Activated CD4-positive, alpha-beta T cell treated with anti-CD3 and anti-CD28 coated beads for 24 hours (primary cell): ENCODE measurements around the gene ZNF587B.
A peak's percentile ranks its signal among the peaks of the same experiment; 100 is the strongest.
"Not testable (repeated sequence)": the region's sequence is repeated elsewhere in the genome, so short reads cannot be mapped to it uniquely, and the experiment has no call there.

Experiments
- DNase-seq, 2 donors: peaks; one replicate each; pipeline ENCODE4 v3.0.0-alpha.2; 2020; ENCODE audit warnings: low read depth in 2 of 2

Gene ZNF587B

GRCh38 chr19:57870225-57870624, 40.1 kb downstream of the ZNF587B start:
- no peak for DNase-seq

DNA sequence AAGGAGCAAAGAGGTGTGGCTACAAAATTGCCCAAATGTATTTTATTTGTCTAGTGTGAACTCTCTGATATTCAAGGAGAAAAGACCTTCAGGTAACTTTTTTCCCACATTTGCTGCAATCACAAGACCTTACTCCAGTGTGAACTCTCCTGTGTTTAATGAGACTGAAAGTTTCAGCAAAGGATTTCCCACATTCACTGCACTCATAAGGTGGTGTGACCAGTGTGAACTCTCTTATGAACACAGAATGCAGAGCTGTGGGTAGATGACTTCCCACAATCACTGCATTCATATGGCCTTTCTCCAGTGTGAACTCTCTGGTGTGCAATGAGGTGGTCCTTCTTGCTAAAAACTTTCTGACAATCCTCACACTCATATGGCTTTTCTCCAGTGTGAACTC, 42.4 kb downstream of the ZNF587B start:
- DNase-seq = no peak

DNA sequence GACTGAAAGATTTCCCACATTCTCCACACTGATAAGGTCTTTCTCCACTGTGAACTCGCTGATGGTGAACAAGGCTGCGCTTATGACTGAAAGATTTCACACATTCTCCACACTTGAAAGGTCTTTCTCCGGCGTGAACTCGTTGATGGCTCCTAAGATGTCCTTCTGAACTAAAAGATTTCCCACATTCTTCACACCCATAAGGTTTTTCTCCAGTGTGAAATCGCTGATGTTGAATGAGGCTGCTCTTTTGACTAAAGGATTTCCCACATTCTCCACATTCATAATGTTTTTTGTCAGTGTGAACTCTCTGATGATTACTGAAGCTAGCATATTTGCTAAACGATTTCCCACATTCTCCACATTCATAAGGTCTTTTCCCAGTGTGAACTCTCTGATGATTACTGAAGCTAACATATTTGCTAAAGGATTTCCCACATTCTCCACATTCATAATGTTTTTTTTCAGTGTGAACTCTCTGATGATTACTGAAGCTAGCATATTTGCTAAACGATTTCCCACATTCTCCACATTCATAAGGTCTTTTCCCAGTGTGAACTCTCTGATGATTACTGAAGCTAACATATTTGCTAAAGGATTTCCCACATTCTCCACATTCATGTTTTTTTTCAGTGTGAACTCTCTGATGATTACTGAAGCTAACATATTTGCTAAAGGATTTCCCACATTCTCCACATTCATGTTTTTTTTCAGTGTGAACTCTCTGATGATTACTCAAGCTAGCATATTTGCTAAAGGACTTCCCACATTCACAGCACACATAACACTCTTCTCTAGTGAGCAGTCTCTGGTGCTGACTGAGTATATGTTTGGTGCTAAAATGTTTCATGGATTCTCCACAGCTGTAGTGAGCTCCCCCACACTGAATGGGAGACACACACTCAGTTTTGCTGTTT, 44.0 kb downstream of the ZNF587B start:
- not testable (repeated sequence) for DNase-seq

- DNase-seq = no peak
Measured at GRCh38 chr19:57886046-57886445, 55.9 kb downstream of the ZNF587B start.

GRCh38 chr19:57887195-57887941, 57.3 kb downstream of the ZNF587B start:
- no peak for DNase-seq

- DNase-seq = no peak
Measured at GRCh38 chr19:57888107-57888559, 58.0 kb downstream of the ZNF587B start.

GRCh38 chr19:57888560-57889231, 58.6 kb downstream of the ZNF587B start, which contains the start of gene ZNF814:
ZNF814 (minus strand) TSS chr19:57889037; CDS start chr19:57888802, 235 bp downstream.
- peak; percentile 58 to 70 for DNase-seq

DNA sequence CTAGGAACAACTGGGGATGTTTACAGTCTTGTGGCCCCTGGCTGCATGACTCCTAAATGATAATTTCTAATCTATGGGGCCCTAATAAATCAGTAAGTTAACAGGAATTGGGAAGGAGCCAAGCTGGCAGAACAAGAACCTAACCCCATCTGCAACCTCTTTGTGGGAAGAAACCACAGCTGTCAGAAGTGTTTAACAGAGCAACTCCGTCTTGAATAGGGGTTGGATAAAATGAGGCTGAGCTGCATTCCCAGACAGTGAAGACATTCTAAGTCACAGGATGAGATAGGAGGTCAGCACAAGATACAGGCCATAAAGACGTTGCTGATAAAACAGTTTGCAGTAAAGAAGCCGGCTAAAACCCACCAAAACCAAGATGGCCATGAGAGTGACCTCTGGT, 60.6 kb downstream of the ZNF587B start:
- not testable (repeated sequence) for DNase-seq
